KMS-11 (cell line): Measurements from ENCODE around the gene SYCP3.

ENCODE experiments used
- H2AFZ ChIP-seq: fragments of 200-600 bp; sonication (generic); 2 replicates; pipeline ENCODE4 v1.6.1; 2016; ENCODE audit warnings: antibody characterized with exemption, mixed run types, low read depth
- H3K27ac ChIP-seq: fragments of 200-600 bp; sonication (generic); 2 replicates; pipeline ENCODE4 v1.6.1; 2016; ENCODE audit warnings: mild to moderate bottlenecking, mixed run types
- H3K27me3 ChIP-seq: fragments of 200-600 bp; sonication (generic); 2 replicates; pipeline ENCODE4 v1.6.1; 2017; ENCODE audit warnings: mild to moderate bottlenecking, low read depth, mixed run types, moderate library complexity; ENCODE audit not compliant: insufficient read depth
- H3K36me3 ChIP-seq: fragments of 200-600 bp; sonication (generic); 2 replicates; pipeline ENCODE4 v1.6.1; 2017; ENCODE audit warnings: mild to moderate bottlenecking, mixed run types; ENCODE audit not compliant: insufficient read depth
- H3K4me1 ChIP-seq: fragments of 200-600 bp; sonication (generic); 2 replicates; pipeline ENCODE4 v1.6.1; 2016; ENCODE audit warnings: mild to moderate bottlenecking, low read depth, mixed run types; ENCODE audit not compliant: poor library complexity, severe bottlenecking
- H3K4me2 ChIP-seq: fragments of 200-600 bp; sonication (generic); 2 replicates; pipeline ENCODE4 v1.7.0; 2016; ENCODE audit warnings: mild to moderate bottlenecking, mixed run types
- H3K4me3 ChIP-seq: fragments of 200-600 bp; sonication (generic); IDR thresholded peaks from 2 replicates; pipeline ENCODE4 v1.6.1; 2017; ENCODE audit warnings: low read depth, low read length, mixed read lengths; ENCODE audit not compliant: insufficient read depth
- H3K79me2 ChIP-seq: fragments of 200-600 bp; sonication (generic); 2 replicates; pipeline ENCODE4 v1.6.1; 2016; ENCODE audit warnings: low read depth, mixed run types; ENCODE audit not compliant: insufficient read depth
- H3K9ac ChIP-seq: fragments of 200-600 bp; sonication (generic); 2 replicates; pipeline ENCODE4 v1.6.1; 2016; ENCODE audit warnings: mild to moderate bottlenecking, mixed run types
- H4K20me1 ChIP-seq: fragments of 200-600 bp; sonication (generic); 2 replicates; pipeline ENCODE4 v1.6.1; 2016; ENCODE audit warnings: mild to moderate bottlenecking, mixed run types; ENCODE audit not compliant: insufficient read depth
- TF ChIP-seq, protein P1 (sequence below): fragments of 200-600 bp; sonication (generic); conservative IDR thresholded peaks from 2 replicates; pipeline ENCODE4 v1.6.1; 2017; ENCODE audit warnings: low read depth, mild to moderate bottlenecking, antibody characterized with exemption, low read length, moderate library complexity, mixed read lengths

SYCP3 gene

DNA sequence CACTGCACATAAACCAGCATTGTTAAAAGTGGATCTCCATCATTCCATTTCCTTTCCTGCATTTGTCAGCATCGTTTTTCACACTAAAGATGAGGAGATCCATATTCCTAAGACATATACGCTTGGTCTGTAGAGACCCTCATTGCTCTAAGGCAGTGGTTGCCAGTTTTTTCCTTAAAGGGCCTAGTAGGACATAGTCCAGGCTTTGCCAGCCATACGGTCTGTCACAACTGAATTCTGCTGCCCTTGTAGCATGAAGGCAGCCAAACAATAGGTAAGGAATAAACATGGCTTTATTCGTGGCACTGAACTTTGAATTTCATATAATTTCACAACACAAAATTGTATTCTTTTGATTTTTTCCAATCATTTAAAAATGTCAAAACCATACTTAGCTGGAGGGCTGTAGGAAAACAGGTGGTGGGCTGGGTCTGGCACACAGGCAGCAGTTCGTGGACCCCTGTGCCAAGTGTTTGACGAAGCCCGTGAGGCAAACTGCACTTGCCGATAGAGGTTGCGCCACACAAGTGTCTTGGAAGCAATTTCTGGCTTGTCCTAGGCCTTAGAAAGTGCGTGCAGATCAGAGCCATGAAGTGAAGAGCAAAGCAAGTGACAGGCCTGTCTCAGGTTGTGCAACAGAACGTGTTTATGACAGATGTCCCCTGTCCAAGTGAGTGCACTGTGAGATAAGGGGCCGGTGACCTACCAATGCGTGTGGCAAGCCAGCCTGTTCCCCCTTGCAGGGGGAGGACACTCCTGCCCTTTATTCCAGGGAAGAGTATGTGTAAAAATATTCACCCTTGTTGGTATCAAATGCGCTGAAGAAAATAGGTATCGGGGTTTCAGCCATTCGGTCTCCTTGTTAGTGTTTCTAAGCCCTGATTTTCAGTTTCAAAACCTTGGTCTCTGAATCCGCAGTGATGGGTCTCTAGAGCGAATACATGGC lies 42.7 kb downstream of the SYCP3 start:
- Histone ChIP-seq H4K20me1 (no peaks in the 10 kb centered on the region), H3K4me1 (peaks cover 15% of the 10 kb centered on the region), H2AFZ (peak overlapping the region; percentile 90), H3K36me3 (no peaks in the 10 kb centered on the region), H3K4me3 (no peak overlapping the region), H3K79me2 (peaks cover 9% of the 10 kb centered on the region; the same call in 1 of the 2 replicates), H3K27ac (peak overlapping the region; percentile 49), H3K27me3 (no peaks in the 10 kb centered on the region), H3K9ac (peak overlapping the region; percentile 74; the same call in 1 of the 2 replicates), H3K4me2 (peak overlapping the region; percentile 71)
- TF ChIP-seq, protein P1, sequence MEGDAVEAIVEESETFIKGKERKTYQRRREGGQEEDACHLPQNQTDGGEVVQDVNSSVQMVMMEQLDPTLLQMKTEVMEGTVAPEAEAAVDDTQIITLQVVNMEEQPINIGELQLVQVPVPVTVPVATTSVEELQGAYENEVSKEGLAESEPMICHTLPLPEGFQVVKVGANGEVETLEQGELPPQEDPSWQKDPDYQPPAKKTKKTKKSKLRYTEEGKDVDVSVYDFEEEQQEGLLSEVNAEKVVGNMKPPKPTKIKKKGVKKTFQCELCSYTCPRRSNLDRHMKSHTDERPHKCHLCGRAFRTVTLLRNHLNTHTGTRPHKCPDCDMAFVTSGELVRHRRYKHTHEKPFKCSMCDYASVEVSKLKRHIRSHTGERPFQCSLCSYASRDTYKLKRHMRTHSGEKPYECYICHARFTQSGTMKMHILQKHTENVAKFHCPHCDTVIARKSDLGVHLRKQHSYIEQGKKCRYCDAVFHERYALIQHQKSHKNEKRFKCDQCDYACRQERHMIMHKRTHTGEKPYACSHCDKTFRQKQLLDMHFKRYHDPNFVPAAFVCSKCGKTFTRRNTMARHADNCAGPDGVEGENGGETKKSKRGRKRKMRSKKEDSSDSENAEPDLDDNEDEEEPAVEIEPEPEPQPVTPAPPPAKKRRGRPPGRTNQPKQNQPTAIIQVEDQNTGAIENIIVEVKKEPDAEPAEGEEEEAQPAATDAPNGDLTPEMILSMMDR, result no peak

DNA sequence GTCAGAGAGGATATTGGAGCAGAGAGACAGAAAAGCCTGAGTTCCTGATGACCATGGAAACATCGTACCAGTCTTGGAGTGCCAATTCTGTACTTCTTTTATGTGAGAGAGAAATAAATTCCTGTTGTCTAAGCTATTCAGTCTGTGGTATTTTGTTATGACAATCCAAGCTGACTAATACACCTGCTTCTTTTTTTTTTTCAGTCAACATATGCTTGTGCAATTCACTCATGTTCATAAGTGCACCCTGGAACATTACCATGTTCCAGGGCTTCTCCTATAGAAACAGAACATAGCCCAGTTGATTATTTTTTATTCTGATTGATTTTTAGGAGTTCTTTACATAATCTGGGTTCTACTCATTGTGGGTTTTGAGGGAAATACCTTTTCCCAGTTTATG lies 43.6 kb downstream of the SYCP3 start:
- no peak overlapping the region for H3K4me2 ChIP-seq
- H2AFZ ChIP-seq, result no peak overlapping the region
- no peaks in the 10 kb centered on the region for H3K27me3 ChIP-seq
- H3K9ac ChIP-seq, result no peak overlapping the region
- H3K79me2 ChIP-seq, result peaks cover 9% of the 10 kb centered on the region; the same call in 1 of the 2 replicates
- no peak overlapping the region for H3K27ac ChIP-seq
- H3K36me3 ChIP-seq, result no peaks in the 10 kb centered on the region
- H3K4me1 ChIP-seq, result peaks cover 15% of the 10 kb centered on the region
- TF ChIP-seq, protein P1, result no peak
- H3K4me3 ChIP-seq, result no peak overlapping the region
- no peaks in the 10 kb centered on the region for H4K20me1 ChIP-seq

DNA sequence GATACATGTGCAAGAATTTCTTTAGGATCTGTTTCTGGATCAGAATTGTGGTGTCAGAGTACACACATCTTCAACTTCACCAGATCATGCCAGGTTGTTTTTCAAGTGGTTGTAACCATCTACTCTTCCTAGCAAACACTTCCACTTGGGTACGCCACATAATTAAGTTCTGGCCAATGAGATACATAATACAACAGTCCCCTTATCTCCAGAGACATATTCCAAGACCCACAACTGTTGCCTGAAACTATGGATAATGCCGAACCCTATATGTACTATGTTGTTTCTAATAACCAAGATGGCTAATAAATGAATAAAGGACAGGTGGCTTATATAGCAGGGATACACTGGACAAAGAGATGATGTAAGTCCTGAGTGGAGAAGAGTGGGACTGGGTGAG lies 44.3 kb downstream of the SYCP3 start:
- Histone ChIP-seq H3K27ac (no peak overlapping the region), H2AFZ (no peak overlapping the region), H3K4me3 (no peak overlapping the region), H3K27me3 (no peaks in the 10 kb centered on the region), H4K20me1 (no peaks in the 10 kb centered on the region), H3K9ac (no peak overlapping the region), H3K79me2 (peaks cover 9% of the 10 kb centered on the region; the same call in 1 of the 2 replicates), H3K36me3 (no peaks in the 10 kb centered on the region), H3K4me2 (no peak overlapping the region), H3K4me1 (peaks cover 15% of the 10 kb centered on the region)
- TF ChIP-seq, protein P1, result no peak

DNA sequence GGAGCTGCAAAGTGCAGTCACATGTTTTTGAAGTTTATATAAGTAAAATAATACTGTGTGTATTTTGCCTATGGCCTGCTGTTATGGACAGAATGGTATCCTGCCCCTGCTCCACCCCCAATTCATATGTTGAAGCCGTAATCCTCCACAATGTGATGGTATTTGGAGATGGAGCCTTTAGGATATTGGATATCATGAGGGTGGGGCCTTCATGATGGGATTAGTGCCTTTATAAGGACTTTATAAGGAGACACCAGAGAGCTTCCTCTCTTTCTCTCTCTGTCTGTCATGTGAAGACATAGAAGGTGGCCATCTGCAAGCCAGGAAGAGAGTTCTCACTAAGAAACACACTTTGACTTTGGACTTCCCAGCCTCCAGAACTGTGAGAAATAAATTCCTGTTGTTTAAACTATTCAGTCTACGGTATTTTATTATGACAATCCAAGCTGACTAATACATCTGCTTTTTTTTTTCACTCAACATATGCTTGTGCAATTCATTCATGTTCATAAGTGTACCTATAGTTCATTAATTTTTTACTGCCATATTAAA lies 44.9 kb downstream of the SYCP3 start:
- Histone ChIP-seq H3K36me3 (no peaks in the 10 kb centered on the region), H2AFZ (no peak overlapping the region), H3K4me2 (no peak overlapping the region), H3K79me2 (peaks cover 5% of the 10 kb centered on the region; the same call in 1 of the 2 replicates), H3K27ac (no peak overlapping the region), H3K4me3 (no peak overlapping the region), H4K20me1 (no peaks in the 10 kb centered on the region), H3K9ac (no peak overlapping the region), H3K27me3 (no peaks in the 10 kb centered on the region), H3K4me1 (peaks cover 10% of the 10 kb centered on the region)
- TF ChIP-seq, protein P1, result no peak
